ENCODE measurements around the gene IL17RC.

IL17RC gene

GRCh38 chr3:9976721-9977709 lies 60.1 kb downstream of the IL17RC start:
- no peak overlapping the region for H3K4me3 ChIP-seq (ENCODE audit: low read depth, low read length)
- TF ChIP-seq, protein P1, sequence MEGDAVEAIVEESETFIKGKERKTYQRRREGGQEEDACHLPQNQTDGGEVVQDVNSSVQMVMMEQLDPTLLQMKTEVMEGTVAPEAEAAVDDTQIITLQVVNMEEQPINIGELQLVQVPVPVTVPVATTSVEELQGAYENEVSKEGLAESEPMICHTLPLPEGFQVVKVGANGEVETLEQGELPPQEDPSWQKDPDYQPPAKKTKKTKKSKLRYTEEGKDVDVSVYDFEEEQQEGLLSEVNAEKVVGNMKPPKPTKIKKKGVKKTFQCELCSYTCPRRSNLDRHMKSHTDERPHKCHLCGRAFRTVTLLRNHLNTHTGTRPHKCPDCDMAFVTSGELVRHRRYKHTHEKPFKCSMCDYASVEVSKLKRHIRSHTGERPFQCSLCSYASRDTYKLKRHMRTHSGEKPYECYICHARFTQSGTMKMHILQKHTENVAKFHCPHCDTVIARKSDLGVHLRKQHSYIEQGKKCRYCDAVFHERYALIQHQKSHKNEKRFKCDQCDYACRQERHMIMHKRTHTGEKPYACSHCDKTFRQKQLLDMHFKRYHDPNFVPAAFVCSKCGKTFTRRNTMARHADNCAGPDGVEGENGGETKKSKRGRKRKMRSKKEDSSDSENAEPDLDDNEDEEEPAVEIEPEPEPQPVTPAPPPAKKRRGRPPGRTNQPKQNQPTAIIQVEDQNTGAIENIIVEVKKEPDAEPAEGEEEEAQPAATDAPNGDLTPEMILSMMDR (IDR thresholded peaks at IDR 0.05; ENCODE audit: borderline replicate concordance, insufficient read depth, low read depth, low read length): no peak

- H3K4me3 ChIP-seq (ENCODE audit: low read depth, low read length): no peak overlapping the region
- TF ChIP-seq, protein P1 (IDR thresholded peaks at IDR 0.05; ENCODE audit: borderline replicate concordance, insufficient read depth, low read depth, low read length): no peak
These were observed 61.9 kb downstream of the IL17RC start for GRCh38 chr3:9978710-9979305.

DNA sequence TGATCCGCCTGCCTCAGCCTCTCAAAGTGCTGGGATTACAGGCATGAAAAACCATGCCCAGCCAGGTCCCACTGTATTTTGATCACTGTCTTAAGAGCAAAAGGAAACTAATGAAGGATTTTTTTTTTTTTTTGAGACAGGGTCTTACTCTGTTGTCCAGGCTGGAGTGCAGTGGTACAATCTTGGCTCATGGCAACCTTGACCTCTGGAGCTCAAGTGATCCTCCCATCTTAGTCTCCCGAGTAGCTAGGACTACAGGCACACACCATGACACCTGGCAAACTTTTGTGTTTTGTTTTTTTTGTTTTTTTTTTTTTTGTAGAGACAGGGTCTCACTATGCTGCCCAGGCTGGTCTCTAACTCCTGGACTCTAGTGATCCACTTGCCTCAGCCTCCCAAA lies 63.4 kb downstream of the IL17RC start:
- TF ChIP-seq, protein P1 (IDR thresholded peaks at IDR 0.05; ENCODE audit: borderline replicate concordance, insufficient read depth, low read depth, low read length): no peak
- H3K4me3 ChIP-seq (ENCODE audit: low read depth, low read length): no peak overlapping the region

Data from GM12875 (cell line).